HG03159 (cell line): ENCODE measurements around the gene BLTP3A.
"Not testable (repeated sequence)": the region's sequence is repeated elsewhere in the genome, so short reads cannot be mapped to it uniquely, and the experiment has no call there.

Source experiments
- ATAC-seq: cut with Tn5 transposase; IDR thresholded peaks from one replicate; pipeline ENCODE4 v1.9.1; 2021; ENCODE audit warnings: mild to moderate bottlenecking, moderate library complexity; ENCODE audit not compliant: unreplicated experiment

Gene BLTP3A, protein sequence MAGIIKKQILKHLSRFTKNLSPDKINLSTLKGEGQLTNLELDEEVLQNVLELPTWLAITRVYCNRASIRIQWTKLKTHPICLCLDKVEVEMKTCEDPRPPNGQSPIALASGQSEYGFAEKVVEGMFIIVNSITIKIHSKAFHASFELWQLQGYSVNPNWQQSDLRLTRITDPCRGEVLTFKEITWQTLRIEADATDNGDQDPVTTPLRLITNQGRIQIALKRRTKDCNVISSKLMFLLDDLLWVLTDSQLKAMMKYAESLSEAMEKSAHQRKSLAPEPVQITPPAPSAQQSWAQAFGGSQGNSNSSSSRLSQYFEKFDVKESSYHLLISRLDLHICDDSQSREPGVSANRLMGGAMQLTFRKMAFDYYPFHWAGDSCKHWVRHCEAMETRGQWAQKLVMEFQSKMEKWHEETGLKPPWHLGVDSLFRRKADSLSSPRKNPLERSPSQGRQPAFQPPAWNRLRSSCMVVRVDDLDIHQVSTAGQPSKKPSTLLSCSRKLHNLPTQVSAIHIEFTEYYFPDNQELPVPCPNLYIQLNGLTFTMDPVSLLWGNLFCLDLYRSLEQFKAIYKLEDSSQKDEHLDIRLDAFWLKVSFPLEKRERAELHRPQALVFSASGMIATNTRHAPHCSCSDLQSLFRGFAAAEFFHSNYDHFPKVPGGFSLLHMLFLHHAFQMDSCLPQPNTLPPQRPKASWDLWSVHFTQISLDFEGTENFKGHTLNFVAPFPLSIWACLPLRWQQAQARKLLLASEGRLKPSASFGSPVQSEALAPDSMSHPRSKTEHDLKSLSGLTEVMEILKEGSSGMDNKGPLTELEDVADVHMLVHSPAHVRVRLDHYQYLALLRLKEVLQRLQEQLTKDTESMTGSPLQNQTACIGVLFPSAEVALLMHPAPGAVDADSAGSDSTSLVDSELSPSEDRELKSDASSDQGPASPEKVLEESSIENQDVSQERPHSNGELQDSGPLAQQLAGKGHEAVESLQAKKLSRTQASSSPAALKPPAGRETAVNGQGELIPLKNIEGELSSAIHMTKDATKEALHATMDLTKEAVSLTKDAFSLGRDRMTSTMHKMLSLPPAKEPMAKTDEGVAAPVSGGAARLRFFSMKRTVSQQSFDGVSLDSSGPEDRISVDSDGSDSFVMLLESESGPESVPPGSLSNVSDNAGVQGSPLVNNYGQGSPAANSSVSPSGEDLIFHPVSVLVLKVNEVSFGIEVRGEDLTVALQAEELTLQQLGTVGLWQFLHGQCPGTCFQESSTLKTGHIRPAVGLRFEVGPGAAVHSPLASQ (N-terminal part only)

DNA sequence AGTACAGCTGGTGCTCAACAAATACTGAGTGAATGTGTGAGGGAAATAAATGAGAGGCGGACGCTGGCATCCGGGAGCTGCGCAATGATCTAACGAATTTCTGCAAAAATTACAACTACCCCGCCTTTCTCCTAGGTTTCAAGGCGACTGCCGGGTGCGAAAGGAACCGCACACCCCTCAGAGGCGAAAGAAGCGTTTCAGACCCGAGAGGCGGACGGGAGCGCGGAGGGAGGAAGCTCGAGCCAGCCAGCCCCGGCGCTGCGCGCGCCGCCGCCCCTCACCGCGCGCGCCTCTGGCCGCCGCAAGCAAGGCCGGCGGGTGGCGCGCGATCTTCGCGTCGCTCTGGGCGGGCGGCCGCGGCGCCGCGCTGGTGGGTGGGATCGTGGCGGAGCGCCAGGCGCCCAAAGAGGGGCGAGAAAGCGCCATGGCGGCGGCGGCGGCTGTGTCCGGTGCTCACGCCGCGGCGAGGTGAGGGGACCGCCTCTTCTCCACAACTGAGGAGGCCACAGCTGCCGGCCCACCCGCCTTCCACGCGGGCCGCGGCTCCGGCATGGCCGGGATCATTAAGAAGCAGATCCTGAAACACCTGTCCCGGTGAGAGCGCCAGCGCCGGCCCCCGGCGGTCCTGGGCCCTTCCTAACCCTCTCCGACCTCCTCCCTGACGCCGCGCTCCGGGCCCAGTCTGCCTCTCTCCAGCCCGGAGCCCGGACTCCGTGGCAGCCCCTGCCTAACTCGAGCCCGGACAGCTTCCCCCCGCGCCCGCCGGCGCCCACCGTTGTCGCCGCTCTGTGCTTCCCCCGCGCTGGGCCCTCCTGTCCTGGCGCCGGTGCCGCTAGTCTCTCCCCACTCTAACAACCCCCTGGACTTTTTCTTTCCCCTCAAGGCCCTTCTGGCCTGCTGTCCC lies at the start of gene BLTP3A:
BLTP3A (plus strand) TSS at position 383 of the 904 bp plus-strand sequence; CDS start at position 551, 168 bp downstream.
- peak; percentile 75 for ATAC-seq

DNA sequence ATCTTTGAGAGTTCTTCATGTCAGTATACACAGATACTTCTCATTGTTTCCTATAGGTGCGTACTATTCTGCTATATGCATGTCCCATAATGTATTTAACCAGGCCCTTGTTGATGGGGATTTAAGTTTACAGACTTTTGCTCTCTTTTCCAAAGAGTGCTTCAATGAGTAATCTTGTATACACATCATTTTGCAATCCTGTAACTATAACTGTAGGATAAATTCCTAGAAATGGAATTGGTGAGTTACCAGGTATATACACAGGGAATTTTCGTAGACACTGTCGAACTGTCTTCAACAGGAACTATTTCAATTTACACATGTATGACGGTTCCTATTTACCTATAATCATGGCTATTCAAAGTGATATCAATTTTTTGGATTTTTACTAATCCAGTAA lies 49.8 kb upstream of the BLTP3A start:
- ATAC-seq: no peak

DNA sequence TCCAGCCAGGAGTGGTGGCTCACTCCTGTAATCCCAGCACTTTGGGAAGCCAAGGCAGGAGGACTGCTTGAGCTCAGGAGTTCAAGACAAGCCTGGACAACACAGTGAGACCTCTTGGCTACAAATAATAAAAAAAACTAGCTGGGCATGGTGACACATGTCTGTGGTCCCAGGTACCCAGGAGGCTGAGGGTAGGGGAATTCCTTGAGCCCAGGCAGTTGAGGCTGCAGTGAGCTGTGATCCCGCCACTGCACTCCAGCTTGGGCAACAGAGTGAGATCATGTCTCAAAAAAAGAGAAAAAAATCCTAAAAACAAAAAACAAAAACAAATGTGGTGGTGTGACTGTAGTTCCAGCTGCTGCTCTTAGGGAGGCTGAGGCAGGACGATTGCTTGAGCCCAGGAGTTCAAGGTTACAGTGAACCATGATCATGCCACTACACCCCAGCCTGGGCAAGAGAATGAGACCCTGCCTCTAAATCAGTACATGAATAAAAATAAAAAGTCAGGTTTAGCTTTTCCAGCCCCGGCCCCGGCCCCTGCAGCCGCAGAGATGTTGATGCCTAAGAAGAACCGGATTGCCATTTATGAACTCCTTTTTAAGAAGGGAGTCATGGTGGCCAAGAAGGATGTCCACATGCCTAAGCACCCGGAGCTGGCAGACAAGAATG lies 48.1 kb upstream of the BLTP3A start:
- no peak for ATAC-seq

DNA sequence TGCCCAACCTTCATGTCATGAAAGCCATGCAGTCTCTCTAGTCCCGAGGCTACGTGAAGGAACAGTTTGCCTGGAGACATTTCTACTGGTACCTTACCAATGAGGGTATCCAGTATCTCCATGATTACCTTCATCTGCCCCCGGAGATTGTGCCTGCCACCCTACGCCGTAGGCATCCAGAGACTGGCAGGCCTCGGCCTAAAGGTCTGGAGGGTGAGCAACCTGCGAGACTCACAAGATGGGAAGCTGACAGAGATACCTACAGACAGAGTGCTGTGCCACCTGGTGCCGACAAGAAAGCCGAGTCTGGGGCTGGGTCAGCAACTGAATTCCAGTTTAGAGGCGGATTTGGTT lies 47.6 kb upstream of the BLTP3A start:
- not testable (repeated sequence) for ATAC-seq

DNA sequence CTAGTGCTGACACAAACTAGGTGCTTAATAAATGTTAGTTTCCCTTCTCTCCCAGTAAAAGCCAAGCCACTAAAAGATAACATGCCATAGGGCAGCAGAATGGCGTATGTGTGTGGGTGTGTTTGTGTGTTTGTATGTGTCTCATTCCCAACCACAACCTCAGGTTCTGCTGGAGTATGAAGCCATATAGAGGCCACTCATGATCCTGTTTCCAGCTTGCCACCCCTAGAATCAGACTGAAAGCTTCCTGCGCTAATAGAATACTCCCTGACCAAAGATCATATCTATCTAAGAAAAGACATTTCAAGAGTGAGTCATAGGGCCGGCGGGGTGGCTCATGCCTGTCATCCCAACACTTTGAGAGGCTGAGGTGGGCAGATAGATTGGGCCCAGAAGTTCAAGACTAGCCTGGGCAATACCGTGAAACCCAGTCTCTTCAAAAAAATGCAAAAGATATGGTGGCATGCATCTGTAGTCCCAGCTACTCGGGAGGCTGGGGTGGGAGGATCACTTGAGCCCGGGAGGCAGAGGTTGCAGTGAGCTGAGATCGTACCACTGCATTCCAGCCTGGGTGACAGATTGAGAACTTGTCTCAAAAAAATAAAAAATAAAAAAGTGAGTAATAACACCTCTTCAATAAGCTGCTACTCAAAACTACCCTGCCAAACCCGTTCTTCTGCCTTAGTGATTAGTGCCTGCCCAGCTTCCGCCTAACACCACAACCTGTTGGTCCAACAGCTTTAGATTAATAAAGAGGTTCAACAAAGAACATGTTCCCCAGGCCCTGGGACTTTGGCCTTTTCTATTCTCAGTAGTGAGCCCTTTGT lies 46.4 kb upstream of the BLTP3A start:
- ATAC-seq: no peak

DNA sequence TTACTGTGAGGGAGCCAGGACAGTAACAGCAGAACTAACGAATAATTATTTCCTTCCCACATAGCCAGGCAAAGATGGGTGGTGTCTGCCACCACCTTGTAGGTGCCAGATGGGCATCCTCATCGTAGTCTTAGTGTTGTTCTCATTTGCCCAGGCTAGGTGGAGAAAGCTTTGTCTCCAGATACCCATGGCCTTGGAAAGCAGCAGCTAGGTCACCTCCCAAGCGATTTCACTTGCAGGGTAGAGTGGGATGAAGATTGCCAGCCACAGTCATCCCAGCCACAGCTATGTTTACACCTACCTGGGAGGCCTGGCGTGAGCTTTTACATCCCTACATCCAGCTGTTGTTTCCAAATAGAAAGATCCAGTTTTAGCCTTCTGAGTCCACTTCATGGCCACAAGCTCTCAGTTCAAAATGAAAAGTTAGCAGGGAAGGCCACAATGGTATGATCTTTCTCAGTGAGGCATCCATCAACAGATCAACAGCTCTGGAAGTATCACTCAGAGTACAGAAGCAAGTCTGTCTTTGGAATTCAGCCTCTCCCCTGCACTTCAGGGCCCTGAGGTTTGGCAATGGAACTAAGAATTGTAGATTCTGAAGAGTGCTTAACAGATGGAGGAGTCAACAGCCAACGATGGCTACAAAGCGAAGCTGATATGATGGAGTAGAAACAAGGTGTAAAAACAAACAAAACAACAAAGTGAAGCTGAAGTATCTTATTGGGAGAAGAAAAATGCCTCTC lies 45.6 kb upstream of the BLTP3A start:
- no peak for ATAC-seq

DNA sequence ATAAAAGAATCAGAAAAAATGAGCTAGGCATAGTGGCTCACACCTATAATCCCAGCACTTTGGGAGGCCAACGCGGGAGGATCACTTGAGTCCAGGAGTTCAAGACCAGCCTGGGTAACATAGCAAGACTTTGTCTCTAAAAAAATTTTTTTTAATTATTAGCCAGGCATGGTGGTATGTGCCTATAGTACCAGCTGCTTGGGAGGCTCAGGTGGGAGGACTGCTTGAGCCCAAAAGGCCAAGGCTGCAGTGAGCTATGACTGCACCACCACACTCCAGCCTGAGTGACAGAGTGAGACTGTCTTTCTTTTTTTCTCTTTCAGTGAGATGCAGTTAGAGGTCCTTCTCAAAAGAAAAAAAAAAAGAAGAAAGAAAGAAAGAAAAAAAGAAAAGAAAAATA lies 43.1 kb upstream of the BLTP3A start:
- ATAC-seq: no peak

DNA sequence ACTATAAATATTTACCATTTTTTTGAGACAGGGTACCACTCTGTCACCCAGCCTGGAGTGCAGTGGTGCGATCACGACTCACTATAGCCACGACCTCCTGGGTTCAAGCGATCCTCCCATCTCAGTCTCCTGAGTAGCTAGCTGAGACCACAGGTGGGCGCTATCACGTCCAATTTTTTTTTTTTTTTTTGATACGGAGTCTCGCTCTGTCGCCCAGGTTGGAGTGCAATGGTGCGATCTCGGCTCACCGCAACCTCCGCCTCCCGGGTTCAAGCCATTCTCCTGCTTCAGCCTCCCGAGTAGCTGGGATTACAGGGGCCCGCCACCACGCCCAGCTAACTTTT lies 35.4 kb upstream of the BLTP3A start:
- not testable (repeated sequence) for ATAC-seq

DNA sequence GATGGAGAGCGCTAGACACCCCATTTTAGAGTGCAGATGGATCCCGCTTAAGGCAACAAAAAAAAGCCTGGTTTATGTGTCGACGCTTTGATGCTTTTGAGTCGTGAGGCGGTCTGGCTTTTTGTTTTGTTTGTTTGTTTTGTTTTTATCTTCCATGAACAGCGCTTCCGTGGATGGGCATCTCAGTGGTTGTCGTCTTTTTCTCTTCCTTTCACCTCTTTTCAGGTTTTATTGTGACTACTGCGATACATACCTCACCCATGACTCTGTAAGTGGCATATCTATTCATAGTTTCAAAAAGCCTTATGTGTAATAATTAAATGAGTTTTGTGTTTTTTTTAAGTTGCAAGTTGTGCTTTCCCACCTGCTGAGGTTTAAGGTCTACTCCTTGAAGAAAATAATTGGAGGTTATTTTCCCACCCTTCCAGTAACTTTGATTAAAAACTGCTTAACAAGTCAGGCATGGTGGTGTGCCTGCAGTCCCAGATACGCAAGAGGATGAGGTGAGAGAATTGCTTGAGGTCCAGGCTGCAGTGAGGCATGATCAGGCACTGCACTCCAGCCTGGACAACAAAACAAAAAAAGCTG lies 34.1 kb upstream of the BLTP3A start:
- ATAC-seq: no peak

DNA sequence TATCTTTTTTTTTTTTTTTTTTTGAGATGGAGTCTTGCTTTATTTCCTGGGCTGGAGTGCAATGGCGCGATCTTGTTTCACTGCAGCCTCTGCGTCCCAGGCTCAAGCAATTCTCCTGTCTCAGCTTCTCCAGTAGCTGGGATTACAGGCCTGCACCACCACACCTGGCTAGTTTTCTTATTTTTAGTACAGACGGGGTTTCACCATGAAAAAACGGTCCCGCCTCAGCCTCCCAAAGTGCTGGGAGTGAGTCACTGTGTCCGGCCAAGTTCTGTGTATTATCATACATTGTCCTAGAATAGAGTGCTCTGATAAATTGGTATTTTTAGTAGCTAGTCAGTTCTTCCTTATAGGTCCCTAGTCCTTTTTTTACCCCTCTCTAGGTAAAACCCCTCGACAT lies 31.8 kb upstream of the BLTP3A start:
- ATAC-seq: no peak

DNA sequence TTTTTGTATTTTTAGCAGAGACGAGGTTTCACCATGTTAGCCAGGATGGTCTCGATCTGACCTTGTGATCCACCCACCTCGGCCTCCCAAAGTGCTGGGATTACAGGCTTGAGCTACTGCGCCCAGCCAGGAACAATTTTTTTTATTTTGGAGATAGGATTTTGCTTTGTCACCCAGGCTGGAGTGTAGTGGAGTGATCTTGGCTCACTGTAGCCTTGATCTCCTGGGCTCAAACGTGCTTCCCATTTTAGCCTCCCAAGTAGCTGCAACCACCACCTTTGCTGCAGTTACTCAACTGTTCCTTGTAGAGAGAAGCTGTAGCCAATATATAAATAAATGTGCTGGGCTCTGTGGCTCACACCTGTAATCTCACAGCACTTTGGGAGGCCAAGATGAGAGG lies 30.2 kb upstream of the BLTP3A start:
- not testable (repeated sequence) for ATAC-seq

DNA sequence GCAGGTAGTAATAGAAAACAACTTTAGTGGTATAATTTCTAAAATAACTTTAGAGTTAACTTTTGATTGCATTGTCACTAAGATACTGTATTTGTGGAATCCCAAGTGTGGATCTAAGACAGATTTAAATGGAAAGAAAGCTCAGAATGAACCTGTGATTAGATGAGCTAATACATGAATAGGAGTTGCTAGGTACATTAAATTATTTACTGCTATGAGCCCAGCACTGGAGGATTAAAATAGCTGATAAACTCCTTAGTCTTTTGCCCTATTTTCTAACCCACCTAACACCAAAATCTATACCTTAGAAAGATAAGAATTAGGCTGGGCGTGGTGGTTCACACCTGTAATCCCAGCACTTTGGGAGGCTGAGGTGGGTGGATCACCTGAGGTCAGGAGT lies 23.7 kb upstream of the BLTP3A start:
- ATAC-seq: no peak

DNA sequence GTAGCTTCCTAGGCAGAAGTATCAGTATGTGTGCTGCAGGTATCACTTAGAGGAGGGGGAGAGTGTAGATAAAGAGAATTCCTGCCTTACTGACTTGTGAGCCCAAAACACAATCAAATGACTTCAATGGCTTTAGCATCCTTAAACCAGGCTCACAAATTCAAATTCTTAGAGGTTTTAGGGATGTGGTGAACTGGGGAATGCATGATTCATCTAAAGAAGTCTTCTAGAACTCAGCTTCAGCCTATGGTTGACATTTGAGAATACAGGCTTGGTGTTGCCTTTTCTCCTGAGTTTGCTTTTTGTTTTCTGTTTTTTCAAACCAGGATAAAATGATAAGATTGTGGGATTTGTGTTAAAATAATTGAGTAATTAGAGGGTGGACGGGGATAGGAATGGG lies 20.2 kb upstream of the BLTP3A start:
- no peak for ATAC-seq

DNA sequence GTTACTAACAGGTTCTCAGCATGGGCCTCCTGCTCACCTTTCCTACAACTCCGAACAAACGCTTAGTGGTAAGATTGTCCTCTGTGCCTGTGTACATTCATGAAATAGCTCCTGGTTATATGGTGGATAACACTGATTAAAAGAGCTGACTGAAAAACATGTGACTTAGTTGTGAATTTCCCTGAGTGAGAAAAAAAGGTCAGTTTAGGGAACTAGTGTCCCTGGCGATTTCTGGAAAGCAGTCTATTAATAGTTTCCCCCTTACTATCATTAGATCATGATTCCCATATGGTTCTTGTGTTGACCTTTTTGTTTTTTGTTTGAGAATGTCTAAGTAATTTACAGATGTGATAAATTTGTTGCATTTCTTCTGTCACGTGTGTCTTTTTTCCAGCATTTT lies 18.9 kb upstream of the BLTP3A start:
- ATAC-seq: no peak

DNA sequence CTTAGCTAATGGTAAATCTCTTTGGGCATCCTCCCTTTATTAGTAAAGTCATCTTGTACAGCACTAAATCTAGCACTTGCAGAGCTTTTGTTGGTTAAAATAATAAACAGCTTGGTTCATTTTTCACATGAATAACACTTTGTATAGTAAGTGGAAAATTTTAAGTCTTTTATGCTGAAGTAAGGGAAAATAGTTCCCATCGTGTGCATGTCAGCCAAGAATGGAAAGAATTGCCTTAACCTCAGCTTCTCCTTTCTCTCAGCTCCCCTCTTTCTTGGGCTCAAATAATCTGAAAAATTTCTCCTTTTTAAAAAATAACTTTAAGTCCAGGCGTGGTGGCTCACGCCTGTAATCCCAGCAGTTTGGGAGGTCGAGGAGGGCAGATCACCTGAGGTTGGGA lies 18.0 kb upstream of the BLTP3A start:
- no peak for ATAC-seq

DNA sequence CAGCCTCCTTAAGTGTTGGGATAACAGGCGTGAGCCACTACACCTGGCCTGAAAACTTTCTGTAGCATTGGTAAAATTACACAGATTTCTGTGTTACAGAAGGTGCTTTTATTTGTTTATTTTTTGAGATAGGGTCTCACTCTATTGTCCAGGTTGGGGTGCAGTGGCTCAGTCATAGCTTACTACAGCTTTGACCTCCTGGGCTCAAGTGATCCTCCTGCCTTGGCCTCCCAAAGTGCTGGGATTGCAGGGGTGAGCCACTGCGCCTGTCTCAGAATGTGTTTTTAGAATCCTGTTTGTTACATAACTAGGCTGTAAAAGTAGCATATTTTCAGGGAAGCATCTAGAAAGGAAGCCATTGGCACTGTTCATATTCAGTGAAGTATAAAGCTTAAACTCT lies 16.9 kb upstream of the BLTP3A start:
- no peak for ATAC-seq

DNA sequence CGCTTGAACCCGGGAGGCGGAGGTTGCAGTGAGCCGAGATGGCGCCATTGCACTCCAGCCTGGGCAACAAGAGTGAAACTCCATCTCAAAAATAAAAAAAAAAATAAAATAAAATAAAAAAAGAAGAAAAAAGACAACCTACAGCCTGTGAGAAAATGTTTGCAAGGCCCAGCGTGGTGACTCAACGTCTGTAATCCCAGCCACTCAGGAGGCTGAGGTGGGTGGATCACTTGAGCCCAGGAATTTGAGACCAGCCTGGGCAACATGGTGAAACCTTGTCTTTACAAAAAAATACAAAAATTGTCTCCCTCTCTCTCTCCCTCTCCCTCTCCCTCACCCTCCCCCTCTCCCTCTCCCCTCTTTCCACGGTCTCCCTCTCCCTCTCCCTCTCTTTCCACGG lies 6.5 kb upstream of the BLTP3A start:
- ATAC-seq: not testable (repeated sequence)

DNA sequence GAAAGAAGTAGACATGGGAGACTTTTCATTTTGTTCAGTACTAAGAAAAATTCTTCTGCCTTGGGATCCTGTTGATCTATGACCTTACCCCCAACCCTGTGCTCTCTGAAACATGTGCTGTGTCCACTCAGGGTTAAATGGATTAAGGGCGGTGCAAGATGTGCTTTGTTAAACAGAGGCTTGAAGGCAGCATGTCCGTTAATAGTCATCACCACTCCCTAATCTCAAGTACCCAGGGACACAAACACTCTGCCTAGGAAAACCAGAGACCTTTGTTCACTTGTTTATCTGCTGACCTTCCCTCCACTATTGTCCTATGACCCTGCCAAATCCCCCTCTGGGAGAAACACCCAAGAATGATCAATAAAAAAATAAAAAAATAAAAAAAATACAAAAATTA lies 4.7 kb upstream of the BLTP3A start:
- not testable (repeated sequence) for ATAC-seq
